ENCODE data around the gene OSBPL7. TPM values are rescaled to one million over a fixed set of nuclear protein-coding genes. Genes with fewer than 3 reads are reported as not detected.
A peak's percentile ranks its signal among the peaks of the same experiment; 100 is the strongest.

The OSBPL7 gene
- total RNA-seq, 1 experiment from 2014 or later = 5.1 TPM

DNA sequence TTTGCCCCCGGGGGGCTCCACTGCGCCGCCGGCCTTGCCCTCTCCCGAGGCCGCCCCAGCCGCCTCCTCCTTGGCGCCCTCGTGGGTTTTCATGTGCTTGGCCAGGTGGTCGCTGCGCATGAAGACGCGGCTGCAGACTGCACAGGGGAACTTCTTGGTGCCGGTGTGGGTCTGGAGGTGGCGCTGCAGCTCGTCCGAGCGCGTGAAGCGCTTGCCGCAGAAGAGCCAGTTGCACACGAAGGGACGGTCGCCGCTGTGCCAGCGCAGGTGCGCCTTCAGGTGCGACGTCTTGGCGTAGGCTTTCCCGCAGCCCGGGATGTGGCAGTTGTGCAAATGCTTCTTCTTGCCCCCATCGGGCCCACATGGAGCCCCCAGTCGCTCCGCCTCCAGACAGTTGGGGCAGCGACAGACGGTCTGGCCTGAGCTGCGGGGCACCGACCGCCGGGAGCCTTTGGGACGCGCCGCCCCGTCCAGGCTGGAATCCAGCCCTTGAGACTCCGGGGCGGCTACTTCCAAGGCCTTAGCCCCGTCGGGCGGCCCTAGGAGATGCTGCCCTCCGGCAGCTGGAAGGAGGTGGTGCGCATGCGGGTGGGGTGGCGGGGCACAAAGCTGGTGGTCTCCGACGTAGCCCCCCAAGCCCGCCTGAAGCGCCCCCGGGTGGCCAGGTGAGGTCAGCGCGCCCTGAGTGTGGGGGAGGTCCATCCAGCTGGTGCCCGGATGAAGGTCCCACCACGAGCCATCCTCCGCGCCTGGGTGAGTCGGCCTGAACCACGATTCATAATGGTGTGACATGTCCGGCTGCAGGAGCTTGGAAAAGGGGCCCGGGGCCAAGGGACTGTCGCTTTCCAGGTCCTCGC, 26.0 kb upstream of the OSBPL7 start:
- DNase-seq (ENCODE audit: low read depth) = no peak

DNA sequence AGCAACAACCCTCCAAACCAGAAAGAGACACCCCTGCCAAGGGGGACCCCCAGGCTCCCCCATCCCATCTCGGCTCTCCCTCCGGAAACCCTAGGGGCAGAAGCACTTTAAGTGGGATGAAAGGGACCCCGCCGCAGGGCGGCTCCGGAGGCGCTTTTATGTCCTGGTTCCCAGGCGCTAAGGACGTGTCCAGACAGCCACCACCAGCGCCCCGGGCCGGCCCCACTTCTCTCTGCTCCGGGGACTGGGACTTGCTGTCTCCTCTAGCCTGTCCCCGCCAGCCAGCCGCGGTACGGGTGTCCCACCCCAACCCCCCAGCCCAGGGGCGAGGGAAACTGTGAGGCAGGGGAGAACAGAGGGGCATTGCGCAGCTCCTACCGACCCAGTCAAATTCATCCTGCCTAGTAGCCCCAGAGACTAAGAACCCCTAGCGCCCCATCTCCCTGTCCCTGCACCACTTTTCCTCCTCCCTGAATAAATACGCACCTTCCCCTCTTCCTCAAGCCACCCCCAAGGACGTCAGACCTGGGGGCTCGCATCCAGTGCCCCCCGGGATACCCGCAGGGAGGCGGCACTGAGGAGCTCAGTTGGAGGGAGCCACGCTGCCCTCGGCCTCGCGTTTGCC, 25.2 kb upstream of the OSBPL7 start:
- no peak for DNase-seq (ENCODE audit: low read depth)

DNA sequence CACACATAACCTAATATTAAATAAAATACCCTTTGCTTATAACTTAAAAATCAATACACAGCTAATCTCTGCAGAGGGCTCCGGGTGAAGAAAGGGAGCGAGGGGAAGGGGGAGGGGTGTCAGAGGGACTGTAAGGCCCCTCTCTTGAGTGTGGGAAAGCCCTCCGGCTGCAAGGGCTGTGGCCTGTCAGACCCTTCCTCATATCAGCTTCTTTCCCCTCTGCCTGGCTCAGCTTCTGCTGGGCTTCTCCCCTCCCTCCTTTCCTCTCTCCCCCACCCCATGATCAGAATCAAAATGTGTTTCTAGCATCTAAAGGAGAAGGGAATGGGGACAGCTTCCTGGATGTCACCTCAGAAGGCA, 24.1 kb upstream of the OSBPL7 start:
- DNase-seq (ENCODE audit: low read depth) = no peak

DNA sequence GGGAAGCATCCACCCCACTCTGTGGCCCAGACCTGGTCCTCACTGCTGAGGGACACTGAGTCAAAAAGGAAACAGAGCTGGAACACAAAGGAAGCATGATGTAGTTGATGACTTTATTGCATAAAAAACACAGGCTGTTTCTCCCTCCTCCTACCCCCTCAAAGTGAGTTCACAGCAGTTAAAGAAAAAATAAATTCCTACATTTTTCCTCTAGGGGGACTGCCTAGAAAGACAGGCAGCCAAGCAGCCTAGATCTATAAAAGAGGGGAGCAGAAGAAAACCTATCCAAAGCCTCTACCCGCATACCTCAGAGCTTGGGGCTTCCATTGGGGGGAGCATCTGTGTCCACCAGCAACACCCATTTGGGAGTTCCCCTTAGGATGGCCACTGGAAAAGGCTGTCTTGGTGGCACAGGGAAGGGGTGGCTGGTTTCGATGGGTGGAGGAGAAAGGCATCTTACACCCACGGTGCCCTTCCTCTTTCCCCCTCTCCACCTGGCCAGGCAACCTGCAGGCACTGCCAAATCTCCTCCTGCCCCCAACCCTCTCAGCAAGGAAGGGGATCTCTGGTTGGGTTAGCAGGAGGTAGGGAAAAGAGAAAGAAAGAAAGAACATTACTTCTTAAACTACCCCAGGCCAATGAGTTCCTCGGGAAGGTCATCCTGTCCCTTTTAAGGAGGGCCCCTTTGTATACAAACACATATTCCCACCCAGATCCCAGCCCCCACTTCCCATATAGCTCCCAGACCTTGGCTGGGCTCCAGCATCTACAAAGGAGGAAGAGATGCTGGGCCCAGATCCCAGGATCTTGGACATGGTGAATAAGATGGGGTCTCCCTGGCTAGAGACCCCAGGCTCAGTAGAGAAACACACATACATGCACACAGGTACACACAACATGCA, 23.5 kb upstream of the OSBPL7 start:
- peak; percentile 38 for DNase-seq (ENCODE audit: low read depth)

DNA sequence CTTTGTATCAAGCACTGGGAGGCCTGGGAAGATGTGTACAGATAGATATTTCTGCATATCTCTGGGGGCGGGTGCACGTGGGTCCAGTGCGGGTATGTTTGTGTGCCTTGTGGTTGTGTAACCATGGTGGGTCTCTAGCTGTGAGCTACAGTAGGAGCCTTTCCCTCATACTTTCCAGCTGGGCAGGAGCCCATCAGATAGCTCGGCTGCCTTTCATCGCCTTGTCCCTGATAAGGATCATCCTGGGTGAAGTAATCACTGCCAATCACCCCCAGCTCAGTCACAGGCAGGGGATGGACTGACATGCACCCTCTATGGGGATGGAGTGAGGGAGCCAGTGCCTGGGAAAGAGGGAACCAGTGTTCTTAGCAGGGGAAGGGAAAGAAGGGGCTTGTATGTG, 22.6 kb upstream of the OSBPL7 start:
- DNase-seq (ENCODE audit: low read depth) = peak; percentile 63

DNA sequence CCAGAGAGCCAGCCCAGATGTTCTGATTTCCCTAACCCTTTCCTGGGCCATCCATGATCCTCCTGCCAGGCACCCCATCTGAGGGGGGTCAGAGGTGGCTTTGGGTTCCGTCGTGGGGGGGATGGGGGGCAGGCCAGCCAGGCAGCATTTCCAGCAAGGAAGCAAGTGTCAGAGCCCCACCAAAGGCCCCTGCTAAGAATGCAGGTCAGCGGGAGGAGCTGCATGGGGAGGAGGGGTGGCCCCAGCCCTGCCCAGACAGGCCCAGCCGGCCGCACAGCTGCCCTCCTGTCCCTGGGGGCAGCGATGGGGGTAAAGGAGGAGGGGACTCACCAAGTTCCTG, 21.8 kb upstream of the OSBPL7 start:
- no peak for DNase-seq (ENCODE audit: low read depth)

DNA sequence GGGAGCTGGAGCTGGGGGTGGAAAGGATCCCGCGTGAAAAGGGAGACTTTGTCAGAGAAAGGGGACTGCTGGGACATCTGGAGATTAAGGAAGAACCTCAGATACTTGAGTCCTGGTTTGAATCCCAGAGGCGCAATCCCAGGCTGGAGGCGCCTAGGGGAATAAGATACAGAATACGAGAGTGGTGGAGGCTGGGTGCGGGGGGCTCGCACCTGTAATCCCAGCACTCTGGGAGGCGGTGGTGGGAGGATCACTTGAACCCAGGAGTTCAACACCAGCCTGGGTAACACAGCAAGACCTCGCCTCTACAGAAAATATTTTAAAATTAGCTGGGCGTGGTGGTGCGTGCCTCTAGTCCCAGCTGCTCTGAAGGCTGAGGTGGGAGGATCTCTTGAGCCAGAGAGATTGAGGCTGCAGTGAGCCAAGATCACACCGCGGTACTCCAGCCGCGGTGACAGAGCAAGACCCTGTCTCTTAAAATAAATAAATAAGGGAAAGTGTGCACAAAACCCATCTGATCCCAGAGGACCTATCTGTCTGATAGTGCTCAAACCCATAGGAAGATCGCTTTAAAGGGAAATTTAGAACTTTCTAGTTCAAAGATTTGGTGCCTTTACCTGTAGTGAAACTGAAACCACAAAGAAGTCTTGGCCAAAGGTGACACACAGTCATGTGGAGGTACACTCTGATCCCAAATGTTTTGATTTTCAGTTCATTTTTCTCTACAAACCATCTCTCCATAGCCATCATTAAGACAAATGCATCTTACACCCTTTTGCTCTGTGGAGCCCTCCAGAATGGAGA, 20.1 kb upstream of the OSBPL7 start:
- no peak for DNase-seq (ENCODE audit: low read depth)

DNA sequence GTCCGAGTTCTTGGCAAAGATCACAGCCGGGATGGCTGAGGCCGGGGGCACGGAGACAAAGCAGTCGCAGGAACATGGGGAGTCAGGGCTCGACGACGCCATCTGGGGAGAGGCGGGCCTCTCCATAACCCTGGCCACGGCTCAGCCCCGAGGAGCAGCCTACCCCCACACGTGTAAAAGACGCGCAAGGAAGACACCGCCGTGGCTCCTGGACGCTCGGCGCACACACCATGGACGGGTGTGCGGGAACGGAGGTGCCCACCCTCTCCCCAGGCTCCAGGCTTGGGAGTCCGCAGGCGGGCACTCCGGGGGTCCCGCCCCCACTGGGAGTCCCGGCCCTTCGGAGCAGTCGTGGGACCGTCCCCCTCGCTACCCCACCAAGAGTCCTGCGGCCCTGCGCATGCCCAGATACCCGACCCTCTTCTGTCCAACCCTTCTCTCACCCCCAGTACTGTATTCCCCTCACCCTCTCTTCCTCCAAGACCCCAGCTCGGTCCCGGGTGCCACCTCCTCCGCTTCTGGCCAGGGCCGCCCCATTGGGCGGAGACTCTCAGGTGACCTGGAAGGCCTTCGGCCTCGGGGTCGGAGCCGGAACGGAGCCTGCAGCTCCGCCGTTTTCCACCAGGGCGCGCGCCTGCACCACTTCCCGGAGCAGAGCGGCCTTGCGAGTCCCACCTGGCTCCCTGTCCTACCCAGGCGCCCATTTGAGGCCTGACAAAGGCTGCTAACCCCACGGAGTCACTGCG, 19.3 kb upstream of the OSBPL7 start, which contains the start of gene SCRN2:
Gene SCRN2, minus strand, starts transcription at position 532 of the 746 bp plus-strand sequence. Its CDS starts 430 bp downstream, at position 102.
- DNase-seq (ENCODE audit: low read depth) = peak; percentile 81

DNA sequence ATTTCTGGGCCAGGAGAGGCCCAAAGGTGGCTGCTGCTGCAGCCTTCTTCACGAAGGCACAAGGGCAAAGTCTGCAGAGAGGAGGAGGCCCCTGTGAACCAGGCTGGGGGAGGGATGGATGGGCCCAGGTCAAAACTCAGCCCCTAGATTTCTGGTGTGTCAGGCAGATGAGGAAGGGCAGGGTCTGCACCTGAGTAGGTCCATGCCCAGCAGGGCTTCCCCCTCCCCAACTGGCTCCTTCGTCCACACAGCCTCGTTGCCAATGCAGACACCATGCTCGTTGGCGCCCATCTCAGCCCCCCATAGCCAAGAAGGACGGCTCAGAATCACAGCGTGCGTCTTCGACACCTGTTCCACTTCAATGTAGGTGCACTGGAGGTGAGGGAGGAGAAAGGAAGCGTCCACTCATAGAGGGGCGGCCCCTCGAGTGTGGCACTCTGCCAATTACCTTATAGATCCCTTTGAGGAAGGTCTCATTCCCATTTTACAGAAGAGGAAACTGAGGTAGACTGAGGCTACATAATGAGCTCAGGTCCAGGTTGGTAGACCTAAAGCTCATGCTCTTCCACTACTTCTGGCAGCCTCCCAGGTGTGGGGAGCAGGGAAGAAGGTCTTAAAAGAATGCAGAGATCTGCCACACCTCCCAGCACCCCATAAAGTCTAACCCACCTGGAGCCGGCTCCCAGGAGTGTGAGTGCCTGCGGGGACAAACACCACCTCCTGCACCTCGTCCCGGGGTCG, 18.6 kb upstream of the OSBPL7 start:
- DNase-seq (ENCODE audit: low read depth) = peak; percentile 23

DNA sequence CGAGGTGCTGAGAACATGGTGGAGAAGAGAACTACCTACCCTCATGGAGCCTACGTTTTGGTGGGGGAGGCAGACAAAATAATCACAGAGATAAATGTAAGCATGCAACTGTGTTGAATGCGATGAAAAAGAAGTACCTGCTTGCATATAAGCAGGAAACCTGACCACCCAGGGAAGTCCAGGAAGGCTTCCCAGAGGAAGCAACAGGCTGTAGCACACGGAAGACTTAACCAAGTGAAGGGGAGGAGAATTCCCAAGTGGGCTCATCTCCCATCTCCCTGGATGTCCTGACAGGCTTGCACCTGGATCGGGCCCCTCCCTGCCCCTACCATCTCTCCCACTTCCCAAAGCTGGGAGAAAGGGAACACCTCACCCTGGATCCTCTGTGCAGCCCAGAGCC, 17.5 kb upstream of the OSBPL7 start:
- no peak for DNase-seq (ENCODE audit: low read depth)

DNA sequence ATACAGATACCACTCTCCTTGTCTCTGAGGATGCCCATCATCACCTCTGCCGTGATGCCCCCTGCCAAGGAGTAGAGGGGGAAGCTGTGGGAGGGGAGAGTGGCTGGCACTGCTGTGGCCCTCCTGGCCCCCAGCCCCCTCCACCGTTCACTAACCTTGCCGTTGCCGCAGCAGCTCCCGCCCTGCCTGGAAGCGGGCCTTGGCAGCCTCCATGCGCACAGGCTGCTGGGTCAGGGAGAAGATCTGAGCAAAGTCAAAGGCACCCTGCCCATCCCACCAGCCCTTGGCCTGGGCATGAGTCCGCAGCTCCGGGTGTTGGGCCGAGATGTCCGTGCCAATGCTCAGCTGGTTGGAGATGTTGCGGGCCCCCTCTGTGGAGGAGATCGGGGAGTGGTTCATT, 17.0 kb upstream of the OSBPL7 start:
- no peak for DNase-seq (ENCODE audit: low read depth)

DNA sequence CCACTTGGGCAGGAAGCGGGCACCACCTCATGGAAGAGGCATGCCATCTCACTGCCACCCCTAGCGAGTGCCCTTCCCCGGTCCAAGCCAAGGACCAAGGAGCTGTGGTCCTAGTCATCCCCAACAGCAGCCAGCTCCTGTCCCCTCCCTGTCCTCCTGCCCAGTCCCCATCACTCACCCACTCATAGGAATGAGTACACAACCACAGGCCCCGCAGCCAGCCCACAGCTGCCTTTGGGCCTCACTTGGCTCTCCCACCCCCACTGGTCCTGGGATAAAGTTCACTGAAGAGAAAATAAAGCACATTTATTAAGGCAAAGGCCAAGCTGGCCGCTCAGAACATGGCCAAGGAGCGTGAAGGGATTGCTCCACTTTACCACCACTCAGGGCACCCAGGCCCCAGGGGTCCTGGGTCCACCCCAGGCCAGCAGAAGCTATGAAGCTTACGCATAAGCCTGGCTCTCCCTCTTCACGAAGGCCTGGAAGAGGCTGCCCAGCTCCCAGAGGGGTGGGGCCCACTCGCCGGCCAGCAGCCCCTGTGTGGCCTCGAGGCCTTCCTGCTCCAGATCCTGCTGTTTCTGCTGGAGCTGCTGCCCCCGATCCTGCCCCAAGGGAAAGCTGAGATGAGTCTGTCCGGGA, 15.9 kb upstream of the OSBPL7 start:
- peak; percentile 91 for DNase-seq (ENCODE audit: low read depth)

DNA sequence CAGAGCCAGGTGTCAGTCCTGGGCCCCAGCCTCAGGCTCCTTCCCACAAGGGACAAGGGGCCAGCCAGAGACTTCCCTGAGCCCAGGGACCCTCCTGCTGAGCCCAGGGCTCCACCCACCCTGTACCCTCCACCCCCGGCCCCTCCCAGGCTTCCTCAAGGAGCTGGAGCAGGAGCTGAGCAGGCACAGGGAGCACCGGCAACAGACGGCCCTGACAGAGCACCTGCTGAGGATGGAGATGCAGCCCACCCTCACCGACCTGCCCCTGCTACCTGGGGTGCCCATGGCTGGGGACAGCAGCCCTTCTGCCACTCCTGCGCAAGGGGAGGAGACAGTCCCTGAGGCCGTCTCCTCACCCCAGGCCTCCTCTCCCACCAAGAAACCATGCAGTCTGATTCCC, 15.0 kb upstream of the OSBPL7 start:
- no peak for DNase-seq (ENCODE audit: low read depth)

DNA sequence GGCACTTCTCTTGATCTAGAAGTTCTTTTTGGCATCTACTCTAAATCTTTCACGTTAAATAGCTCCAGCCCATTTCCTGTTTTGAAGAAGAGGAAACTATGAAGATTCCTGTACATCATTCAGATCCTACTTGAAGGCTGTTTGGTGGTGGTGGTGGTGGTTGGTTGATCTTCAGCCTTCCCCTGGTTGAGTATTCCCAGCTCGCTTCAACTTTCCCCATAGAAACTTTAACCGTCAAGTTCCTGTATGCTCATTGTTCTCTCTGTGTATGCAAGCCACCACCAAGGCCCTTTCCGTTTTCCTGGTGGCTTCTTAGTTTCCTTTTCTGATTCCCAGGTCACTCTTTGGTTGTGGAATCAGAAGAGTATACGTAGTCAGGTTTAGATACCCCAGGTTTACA, 13.2 kb upstream of the OSBPL7 start:
- no peak for DNase-seq (ENCODE audit: low read depth)

DNA sequence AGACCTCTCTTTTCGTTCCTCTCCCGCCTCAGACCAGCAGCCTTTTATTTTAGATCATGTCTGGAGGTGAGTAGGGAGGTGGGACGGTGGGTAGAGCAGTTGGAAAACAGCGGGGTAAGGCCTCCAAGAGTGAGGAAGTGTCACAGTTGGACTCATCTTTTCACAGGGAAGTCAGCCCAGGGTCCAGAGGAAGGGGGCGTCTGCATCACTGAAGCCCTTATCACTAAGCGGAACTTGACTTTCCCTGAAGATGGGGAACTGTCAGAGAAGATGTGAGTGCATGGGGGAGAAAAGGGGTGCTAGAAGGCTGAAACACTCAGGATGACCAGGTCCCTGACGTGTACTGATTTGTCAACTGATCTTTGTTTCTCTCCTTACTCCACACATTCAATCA, 10.3 kb upstream of the OSBPL7 start:
- no peak for DNase-seq (ENCODE audit: low read depth)

DNA sequence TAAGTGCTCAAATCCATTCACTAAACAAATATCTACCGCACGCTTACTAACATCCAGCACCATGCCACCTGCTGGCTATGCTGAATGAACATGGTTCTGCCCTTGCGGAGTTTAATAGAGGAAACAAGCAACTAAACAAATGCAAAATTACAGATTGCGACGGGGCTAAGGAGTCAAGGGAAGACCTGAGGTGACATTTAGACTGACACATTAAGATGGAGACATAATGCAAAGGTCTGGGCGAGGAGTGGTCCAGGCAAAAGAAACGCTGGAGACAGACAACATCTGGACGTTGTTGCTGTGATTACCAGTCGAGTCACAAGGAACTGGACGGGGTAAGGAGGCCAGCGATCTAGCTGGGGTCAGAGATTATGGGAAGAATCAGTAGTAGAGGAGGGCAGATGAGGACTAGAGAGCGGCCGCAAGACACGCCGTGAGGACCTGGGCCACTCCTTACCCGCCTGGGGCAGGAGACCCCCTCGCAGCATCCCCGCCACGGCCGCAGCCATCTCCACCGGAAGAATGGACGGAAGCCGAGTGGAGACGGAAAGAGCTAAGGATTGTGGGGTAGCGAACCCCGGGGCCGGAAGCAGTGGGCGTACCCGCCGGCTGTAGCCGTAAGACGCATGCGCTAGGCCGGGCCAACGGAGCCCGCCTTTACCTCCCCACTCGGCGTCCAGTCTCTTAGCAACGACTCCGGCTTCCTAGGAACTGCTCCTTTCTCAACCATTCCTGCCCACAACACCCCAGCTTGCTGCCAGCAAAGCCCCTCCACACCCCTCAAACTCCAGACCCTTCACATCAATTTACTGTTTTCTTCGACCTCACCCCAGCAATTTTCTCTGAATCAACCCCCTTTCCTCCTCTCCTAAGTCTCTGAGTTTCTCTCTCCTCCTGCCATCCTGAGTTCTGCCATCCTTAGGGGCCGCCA, 9.7 kb upstream of the OSBPL7 start, which contains the start of the genes LRRC46 and MRPL10:
Gene LRRC46, plus strand, starts transcription at position 668 of the 931 bp plus-strand sequence. CDS start 320 bp downstream, outside the sequence.
Gene MRPL10, minus strand, starts transcription at position 539 of the 931 bp plus-strand sequence. Its CDS starts 30 bp downstream, at position 509.
- DNase-seq (ENCODE audit: low read depth) = peak; percentile 89

DNA sequence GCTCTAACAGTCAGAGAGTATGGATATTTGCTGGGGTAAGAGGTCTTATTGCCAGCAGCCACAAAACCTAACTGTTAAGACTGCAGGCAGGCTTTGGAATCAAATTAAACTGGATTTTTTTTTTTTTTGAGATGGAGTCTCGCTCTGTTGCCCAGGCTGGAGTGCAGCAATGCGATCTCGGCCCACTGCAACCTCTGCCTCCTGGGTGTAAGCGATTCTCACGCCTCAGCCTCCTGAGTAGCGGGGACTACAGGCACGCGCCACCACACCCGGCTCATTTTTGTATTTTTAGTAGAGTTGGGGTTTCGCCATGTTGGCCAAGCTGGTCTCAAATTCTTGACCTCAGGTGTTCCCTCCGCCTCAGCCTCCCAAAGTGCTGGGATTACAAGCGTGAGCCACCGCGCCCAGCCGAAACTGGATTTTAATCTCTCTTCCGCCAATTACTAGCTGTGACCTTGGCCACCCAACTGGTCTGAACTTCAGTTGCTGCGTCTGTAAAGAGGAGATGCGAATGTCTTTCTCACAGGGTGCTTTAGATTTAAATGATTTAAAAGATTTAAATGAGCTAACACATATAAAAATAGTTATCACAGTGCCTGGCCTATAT, 8.9 kb upstream of the OSBPL7 start:
- no peak for DNase-seq (ENCODE audit: low read depth)

DNA sequence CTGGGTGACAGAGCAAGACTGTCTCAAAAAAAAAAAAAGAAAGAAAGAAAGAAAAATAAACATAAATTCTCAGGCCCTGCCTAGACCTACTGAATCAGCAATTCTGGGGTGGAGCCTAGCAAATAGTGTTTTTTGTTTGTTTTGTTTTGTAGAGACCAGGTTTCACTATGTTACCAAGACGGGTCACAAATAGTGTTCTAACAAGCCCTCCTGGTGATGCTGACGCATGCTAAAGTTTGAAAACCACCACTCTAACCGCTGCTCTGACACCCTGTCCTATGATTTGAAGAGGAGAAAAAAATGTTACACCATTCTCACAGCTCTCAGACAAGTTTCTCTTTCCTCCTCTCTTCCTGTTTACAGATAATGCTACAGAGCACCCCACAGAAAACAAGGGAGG, 8.3 kb upstream of the OSBPL7 start:
- DNase-seq (ENCODE audit: low read depth) = no peak
